ENCODE results near the gene MAN1A1.
A peak's percentile ranks its signal among the peaks of the same experiment; 100 is the strongest.
"Not testable (repeated sequence)": the region's sequence is repeated elsewhere in the genome, so short reads cannot be mapped to it uniquely, and the experiment has no call there.

MAN1A1 gene

GRCh38 chr6:119172824-119173223 is 176.7 kb downstream of the MAN1A1 start:
- peak; percentile 36 for DNase-seq (ENCODE audit: low read depth)
- no peak overlapping the region for H3K4me3 ChIP-seq (ENCODE audit: low read length)
- TF ChIP-seq, protein P1, sequence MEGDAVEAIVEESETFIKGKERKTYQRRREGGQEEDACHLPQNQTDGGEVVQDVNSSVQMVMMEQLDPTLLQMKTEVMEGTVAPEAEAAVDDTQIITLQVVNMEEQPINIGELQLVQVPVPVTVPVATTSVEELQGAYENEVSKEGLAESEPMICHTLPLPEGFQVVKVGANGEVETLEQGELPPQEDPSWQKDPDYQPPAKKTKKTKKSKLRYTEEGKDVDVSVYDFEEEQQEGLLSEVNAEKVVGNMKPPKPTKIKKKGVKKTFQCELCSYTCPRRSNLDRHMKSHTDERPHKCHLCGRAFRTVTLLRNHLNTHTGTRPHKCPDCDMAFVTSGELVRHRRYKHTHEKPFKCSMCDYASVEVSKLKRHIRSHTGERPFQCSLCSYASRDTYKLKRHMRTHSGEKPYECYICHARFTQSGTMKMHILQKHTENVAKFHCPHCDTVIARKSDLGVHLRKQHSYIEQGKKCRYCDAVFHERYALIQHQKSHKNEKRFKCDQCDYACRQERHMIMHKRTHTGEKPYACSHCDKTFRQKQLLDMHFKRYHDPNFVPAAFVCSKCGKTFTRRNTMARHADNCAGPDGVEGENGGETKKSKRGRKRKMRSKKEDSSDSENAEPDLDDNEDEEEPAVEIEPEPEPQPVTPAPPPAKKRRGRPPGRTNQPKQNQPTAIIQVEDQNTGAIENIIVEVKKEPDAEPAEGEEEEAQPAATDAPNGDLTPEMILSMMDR (IDR thresholded peaks at IDR 0.05; ENCODE audit: insufficient read depth, low read depth, low read length, missing control alignments), result no peak

DNA sequence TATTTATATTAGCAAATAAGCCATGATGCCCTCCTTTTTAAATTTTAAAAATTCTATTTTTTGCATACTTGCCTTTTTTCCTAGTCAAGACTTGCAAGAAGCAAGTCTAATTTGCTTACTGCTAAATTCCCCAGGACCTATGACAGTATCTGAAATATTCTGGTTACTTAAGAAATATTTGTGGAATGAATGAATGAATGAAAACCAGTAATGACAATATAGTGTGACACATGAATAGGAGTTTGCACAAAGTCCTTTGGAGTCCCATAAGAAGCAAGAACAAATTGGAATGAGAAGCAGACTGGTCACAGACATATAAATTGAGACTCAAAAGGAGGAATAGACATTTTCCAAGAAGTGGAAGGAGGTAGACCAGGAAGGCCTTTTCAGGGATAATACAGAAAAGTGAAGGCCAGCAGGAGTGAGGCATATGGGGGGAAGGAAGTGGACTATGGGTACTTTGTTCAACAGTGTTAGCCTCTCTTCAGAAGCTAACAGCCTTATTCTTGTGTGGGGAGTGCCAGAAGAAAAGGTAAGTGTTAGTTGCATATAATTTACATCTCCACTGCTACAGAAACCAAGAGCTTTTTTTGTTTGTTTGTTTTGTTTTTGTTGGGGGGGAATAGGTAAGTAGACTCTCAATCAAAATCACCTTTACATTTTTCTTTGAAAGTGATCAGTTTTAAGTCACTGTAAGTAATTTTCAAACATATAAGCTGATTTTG is 177.5 kb downstream of the MAN1A1 start:
- TF ChIP-seq, protein P1 (IDR thresholded peaks at IDR 0.05; ENCODE audit: insufficient read depth, low read depth, low read length, missing control alignments), result no peak
- no peak overlapping the region for H3K4me3 ChIP-seq (ENCODE audit: low read length)
- DNase-seq (ENCODE audit: low read depth), result no peak

GRCh38 chr6:119171088-119171841 is 178.3 kb downstream of the MAN1A1 start:
- H3K4me3 ChIP-seq (ENCODE audit: low read length), result no peak overlapping the region
- TF ChIP-seq, protein P1 (IDR thresholded peaks at IDR 0.05; ENCODE audit: insufficient read depth, low read depth, low read length, missing control alignments), result no peak
- DNase-seq (ENCODE audit: low read depth), result no peak

DNA sequence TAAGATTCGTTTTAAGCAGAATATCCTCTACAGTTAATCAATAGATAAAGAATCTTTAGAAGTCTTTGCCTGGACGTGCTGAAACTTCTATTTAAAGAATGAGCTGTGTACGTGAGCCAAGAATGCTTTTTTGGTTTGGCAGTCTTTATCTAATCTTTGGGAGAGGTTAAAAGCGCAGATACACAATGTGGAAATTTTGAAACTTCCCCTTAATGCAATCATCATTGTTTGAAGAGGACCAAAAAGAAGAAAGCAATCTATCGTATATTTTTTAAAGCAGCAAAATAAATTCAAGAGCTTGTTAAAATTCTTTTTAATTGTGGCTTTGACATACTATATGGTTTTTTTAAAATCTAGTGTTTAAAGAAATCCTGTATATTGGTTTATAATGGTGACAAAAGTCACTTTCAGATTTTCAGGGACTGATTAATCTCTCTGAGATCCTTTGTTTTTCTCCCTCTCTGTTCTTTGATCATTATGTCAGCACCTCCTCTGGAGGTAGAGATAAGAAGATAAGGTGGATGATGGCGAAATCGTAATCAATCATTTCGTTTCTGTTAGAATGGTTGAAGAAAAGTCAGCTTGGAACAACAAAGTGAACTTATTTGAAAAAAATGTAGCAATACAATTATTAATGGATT is 179.0 kb downstream of the MAN1A1 start:
- TF ChIP-seq, protein P1 (IDR thresholded peaks at IDR 0.05; ENCODE audit: insufficient read depth, low read depth, low read length, missing control alignments), result no peak
- no peak overlapping the region for H3K4me3 ChIP-seq (ENCODE audit: low read length)
- no peak for DNase-seq (ENCODE audit: low read depth)

GRCh38 chr6:119170103-119170446 is 179.5 kb downstream of the MAN1A1 start:
- H3K4me3 ChIP-seq (ENCODE audit: low read length), result no peak overlapping the region
- no peak for DNase-seq (ENCODE audit: low read depth)
- TF ChIP-seq, protein P1 (IDR thresholded peaks at IDR 0.05; ENCODE audit: insufficient read depth, low read depth, low read length, missing control alignments), result no peak

- not testable (repeated sequence) for H3K4me3 ChIP-seq (ENCODE audit: low read length); DNase-seq (ENCODE audit: low read depth)
Observed at GRCh38 chr6:119169355-119169754, 180.2 kb downstream of the MAN1A1 start.

DNA sequence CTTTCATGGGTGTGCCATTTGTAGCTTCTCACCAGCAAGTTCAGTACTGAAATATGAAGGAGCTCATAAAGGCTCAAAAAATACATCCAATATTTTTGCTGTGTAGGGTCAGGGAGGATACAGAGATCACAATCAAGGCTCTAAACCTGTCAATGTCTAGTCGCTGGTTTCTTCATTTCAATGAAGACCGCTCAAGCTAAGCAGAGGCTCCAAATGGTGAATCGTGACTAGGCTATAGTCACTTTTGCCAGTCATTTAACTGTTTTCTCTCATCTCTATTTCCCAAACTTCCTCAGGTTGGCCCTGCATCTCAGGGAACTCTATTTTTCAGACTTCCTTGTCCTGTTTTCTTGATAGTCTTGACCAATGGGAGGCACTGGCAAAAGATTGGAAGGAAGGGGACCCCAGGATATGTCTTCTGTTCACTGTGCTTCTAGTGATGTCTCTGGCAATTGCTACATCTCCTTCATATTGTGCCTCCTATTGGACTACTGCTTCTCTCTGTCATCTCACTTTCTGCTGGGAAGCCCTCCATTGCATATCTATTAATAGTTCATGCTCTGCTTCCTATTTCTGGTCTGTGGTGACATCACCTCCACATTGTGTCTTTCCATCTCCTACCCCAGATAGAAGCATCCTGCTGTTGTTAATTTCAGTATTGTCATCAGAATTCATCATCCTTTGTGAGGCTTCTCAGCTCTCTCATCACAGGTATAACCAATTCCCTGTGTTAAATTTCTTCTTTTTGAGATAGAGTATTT is 183.4 kb downstream of the MAN1A1 start:
- no peak for DNase-seq (ENCODE audit: low read depth)
- TF ChIP-seq, protein P1 (IDR thresholded peaks at IDR 0.05; ENCODE audit: insufficient read depth, low read depth, low read length, missing control alignments), result no peak

More for the DNA sequence above, 183.4 kb downstream of the MAN1A1 start:
- no peak overlapping the region for H3K4me3 ChIP-seq (ENCODE audit: low read length)
